H1 (cell line): Measurements from ENCODE around the gene BAHD1. TPM values are rescaled to one million over a fixed set of nuclear protein-coding genes. Genes with fewer than 3 reads are reported as not detected.

Experiments used
- CTCF ChIA-PET: fragments of 300-600 bp; sonication (Branson Sonifier 250); formaldehyde crosslinking; loops from one replicate; lab custom pipeline; 2021; ENCODE audit not compliant: partially characterized antibody; lab: Charles Lee
- POLR2A ChIA-PET: fragments of 300-600 bp; sonication (Branson Sonifier 250); formaldehyde crosslinking; loops from one replicate; lab custom pipeline; 2021; ENCODE audit warnings: inconsistent platforms; ENCODE audit not compliant: partially characterized antibody; lab: Charles Lee
- DNase-seq, 2 experiments: peaks; one replicate each; pipeline versions ENCODE4 v3.0.0 to v3.0.0-alpha.2; 2010 to 2022; ENCODE audit warnings: low spot score in 2 of 2, low read depth in 1 of 2, mixed read lengths in 1 of 2
- FAIRE-seq: peaks from 2 replicates; lab custom pipeline; 2011; peaks lifted over from hg19 to GRCh38; lab: Jason Lieb, UNC
- H2AFZ ChIP-seq: 2 replicates; pipeline ENCODE4 v1.8.1; 2012; ENCODE audit warnings: low read length, inconsistent platforms
- H2AK5ac ChIP-seq: 2 replicates; pipeline ENCODE4 v1.6.1; 2013; ENCODE audit warnings: low read depth, low read length
- H2BK120ac ChIP-seq: replicated peaks from 2 replicates; pipeline ENCODE3; 2013; ENCODE audit warnings: low read depth, low read length, inconsistent platforms
- H2BK12ac ChIP-seq: 2 replicates; pipeline ENCODE4 v1.6.1; 2013; ENCODE audit warnings: low read depth, low read length
- H2BK15ac ChIP-seq: 2 replicates; pipeline ENCODE4 v1.6.1; 2013; ENCODE audit warnings: low read length
- H2BK20ac ChIP-seq: 2 replicates; pipeline ENCODE4 v1.6.1; 2013; ENCODE audit warnings: low read length
- H2BK5ac ChIP-seq: 2 replicates; pipeline ENCODE4 v1.6.1; 2013; ENCODE audit warnings: low read depth, low read length
- H3K14ac ChIP-seq: 2 replicates; pipeline ENCODE4 v1.6.1; 2013; ENCODE audit warnings: inconsistent platforms; ENCODE audit not compliant: insufficient read length
- H3K18ac ChIP-seq: 2 replicates; pipeline ENCODE4 v1.6.1; 2013; ENCODE audit warnings: low read length; ENCODE audit errors: extremely low read depth
- H3K23ac ChIP-seq: 2 replicates; pipeline ENCODE4 v1.6.1; 2013; ENCODE audit warnings: inconsistent platforms; ENCODE audit not compliant: insufficient read length
- H3K23me2 ChIP-seq: 2 replicates; pipeline ENCODE4 v1.6.1; 2013; ENCODE audit warnings: low read depth, low read length
- H3K27ac ChIP-seq: 2 replicates; pipeline ENCODE4 v1.6.1; 2011; ENCODE audit warnings: low read depth, low read length, inconsistent platforms
- H3K27me3 ChIP-seq, 4 experiments: replicated peaks in 1 of 4; 1 replicate in 1 of 4; 2 replicates in 3 of 4; pipeline versions ENCODE4 v1.6.1 to v1.8.1; 2011 to 2013; ENCODE audit warnings: low read length in 3 of 4, mild to moderate bottlenecking in 3 of 4, inconsistent platforms in 2 of 4, mixed read lengths in 2 of 4, moderate library complexity in 1 of 4; ENCODE audit not compliant: control insufficient read depth in 3 of 4, insufficient read depth in 3 of 4; ENCODE audit errors: extremely low read depth in 1 of 4
- H3K36me3 ChIP-seq, 4 experiments: 2 replicates each; pipeline versions ENCODE4 v1.6.1 to v1.8.1; 2011 to 2013; ENCODE audit warnings: mild to moderate bottlenecking in 4 of 4, low read length in 3 of 4, moderate library complexity in 2 of 4, control low read depth in 1 of 4, inconsistent platforms in 1 of 4; ENCODE audit not compliant: insufficient read depth in 4 of 4, control insufficient read depth in 2 of 4
- H3K4ac ChIP-seq: replicated peaks from 2 replicates; pipeline ENCODE3; 2013; ENCODE audit warnings: low read length, low read depth, mixed read lengths, inconsistent platforms; ENCODE audit not compliant: insufficient read length
- H3K4me1 ChIP-seq, 4 experiments: replicated peaks in 1 of 4; 1 replicate in 1 of 4; 2 replicates in 3 of 4; pipeline versions ENCODE4 v1.6.1 to v1.8.1; 2011 to 2013; ENCODE audit warnings: low read length in 3 of 4, inconsistent platforms in 2 of 4, mixed read lengths in 1 of 4; ENCODE audit not compliant: insufficient read depth in 4 of 4, control insufficient read depth in 3 of 4
- H3K4me2 ChIP-seq, 2 experiments: 2 replicates each; pipeline versions ENCODE4 v1.6.1 to v1.8.1; 2011 to 2013; ENCODE audit warnings: low read depth in 2 of 2, low read length in 2 of 2, control low read depth in 1 of 2, inconsistent platforms in 1 of 2, mild to moderate bottlenecking in 1 of 2; ENCODE audit not compliant: insufficient read depth in 1 of 2
- H3K4me3 ChIP-seq, 4 experiments: fragments of 200-600, 300-600 bp in 1 of 4; sonication (generic), shearing (Covaris generic), sonication (Bioruptor Twin) in 1 of 4; 2 replicates each; pipeline versions ENCODE4 v1.5.1 to v1.8.1; 2011 to 2016; ENCODE audit warnings: low read length in 4 of 4, low read depth in 3 of 4, control low read depth in 2 of 4, inconsistent platforms in 2 of 4, mild to moderate bottlenecking in 2 of 4, mixed read lengths in 1 of 4, moderate library complexity in 1 of 4; ENCODE audit not compliant: insufficient read depth in 2 of 4; ENCODE audit errors: extremely low read depth in 1 of 4
- H3K56ac ChIP-seq: replicated peaks from 2 replicates; pipeline ENCODE3; 2013; ENCODE audit warnings: low read depth, mild to moderate bottlenecking, mixed read lengths, low read length, inconsistent platforms; ENCODE audit not compliant: insufficient read length
- H3K79me1 ChIP-seq: 2 replicates; pipeline ENCODE4 v1.6.1; 2013; ENCODE audit warnings: low read depth, low read length, control low read depth
- H3K79me2 ChIP-seq, 2 experiments: 2 replicates each; pipeline versions ENCODE4 v1.6.1 to v1.8.1; 2012 to 2013; ENCODE audit warnings: low read length in 2 of 2, mild to moderate bottlenecking in 2 of 2, inconsistent platforms in 1 of 2; ENCODE audit not compliant: insufficient read depth in 2 of 2, control insufficient read depth in 1 of 2
- H3K9ac ChIP-seq, 4 experiments: replicated peaks in 1 of 4; 1 replicate in 1 of 4; 2 replicates in 3 of 4; pipeline versions ENCODE4 v1.6.1 to v1.8.1; 2011 to 2013; ENCODE audit warnings: low read depth in 3 of 4, low read length in 3 of 4, control low read depth in 2 of 4, mild to moderate bottlenecking in 2 of 4, moderate library complexity in 2 of 4, inconsistent platforms in 1 of 4; ENCODE audit errors: extremely low read depth in 1 of 4
- H3K9me3 ChIP-seq, 2 experiments: 2 replicates each; pipeline versions ENCODE4 v1.6.1 to v1.8.1; 2012 to 2013; ENCODE audit warnings: mild to moderate bottlenecking in 2 of 2, moderate library complexity in 2 of 2, control low read depth in 1 of 2, inconsistent platforms in 1 of 2, low read depth in 1 of 2, low read length in 1 of 2, mixed read lengths in 1 of 2; ENCODE audit not compliant: insufficient read depth in 2 of 2
- H4K20me1 ChIP-seq, 2 experiments: replicated peaks in 1 of 2; 2 replicates each; pipeline versions ENCODE3 to v1.8.1; 2011 to 2013; ENCODE audit warnings: inconsistent platforms in 2 of 2, low read length in 2 of 2, mild to moderate bottlenecking in 1 of 2; ENCODE audit not compliant: insufficient read depth in 2 of 2, control insufficient read depth in 1 of 2
- H4K5ac ChIP-seq: 2 replicates; pipeline ENCODE4 v1.6.1; 2013; ENCODE audit warnings: low read length, low read depth, mixed read lengths, inconsistent platforms; ENCODE audit not compliant: insufficient read length
- H4K8ac ChIP-seq: 2 replicates; pipeline ENCODE4 v1.8.0; 2013; ENCODE audit warnings: mild to moderate bottlenecking, moderate library complexity, low read length, inconsistent platforms; ENCODE audit not compliant: insufficient read depth; ENCODE audit errors: extremely low read depth
- H4K91ac ChIP-seq: replicated peaks from 2 replicates; pipeline ENCODE3; 2013; ENCODE audit warnings: low read length, mixed read lengths, inconsistent platforms; ENCODE audit not compliant: insufficient read length
- ATF2 ChIP-seq: IDR thresholded peaks from 2 replicates; pipeline ENCODE4 v1.6.1; 2012; ENCODE audit warnings: low read length, inconsistent platforms
- ATF3 ChIP-seq: IDR thresholded peaks from 2 replicates; pipeline ENCODE4 v1.6.1; 2011; ENCODE audit warnings: low read depth, mild to moderate bottlenecking, low read length; ENCODE audit not compliant: insufficient read depth
- CBX8 ChIP-seq: fragments of 300-800, 300-1000 bp; sonication (generic); IDR thresholded peaks from 2 replicates; pipeline ENCODE4 v1.7.1; 2016; ENCODE audit warnings: low read depth, low read length, borderline replicate concordance
- MAFK ChIP-seq: IDR thresholded peaks from 2 replicates; pipeline ENCODE4 v1.6.1; 2012; ENCODE audit warnings: low read depth, mild to moderate bottlenecking, improper control_type of control experiment, low read length
- NRF1 ChIP-seq: IDR thresholded peaks from 2 replicates; pipeline ENCODE4 v1.6.1; 2011; ENCODE audit warnings: mild to moderate bottlenecking, low read depth, low read length, improper control_type of control experiment
- PHF8 ChIP-seq: fragments of 200-600 bp; sonication (generic); conservative IDR thresholded peaks from 2 replicates; pipeline ENCODE4 v1.7.1; 2012; ENCODE audit warnings: low read depth, mild to moderate bottlenecking, inconsistent platforms, low read length, moderate library complexity
- RAD21 ChIP-seq, 2 experiments: IDR thresholded peaks in 1 of 2; conservative IDR thresholded peaks in 1 of 2; 2 replicates each; pipeline ENCODE4 v1.6.1; 2011; ENCODE audit warnings: low read depth in 2 of 2, low read length in 2 of 2, improper control_type of control experiment in 1 of 2, inconsistent platforms in 1 of 2, mild to moderate bottlenecking in 1 of 2, moderate library complexity in 1 of 2
- RBBP5 ChIP-seq: IDR thresholded peaks from 2 replicates; pipeline ENCODE4 v1.7.1; 2012; ENCODE audit warnings: low read depth, mild to moderate bottlenecking, inconsistent platforms, low read length, moderate library complexity, borderline replicate concordance
- SP1 ChIP-seq: IDR thresholded peaks from 2 replicates; pipeline ENCODE4 v1.6.1; 2011; ENCODE audit warnings: low read depth, low read length
- YY1 ChIP-seq: IDR thresholded peaks from 2 replicates; pipeline ENCODE4 v1.6.1; 2011; ENCODE audit warnings: low read depth, mild to moderate bottlenecking, low read length
- WGBS, 2 experiments: shearing (Covaris generic) in 1 of 2; methylation state at CpG; one replicate each; pipeline versions ENCODE4 v1.1.6 to v1.1.7; 2013 to 2015; ENCODE audit warnings: low lambda C conversion rate in 2 of 2, mixed read lengths in 2 of 2, inconsistent platforms in 1 of 2, low coverage in 1 of 2, missing lambda C conversion rate in 1 of 2; ENCODE audit not compliant: insufficient replicate concordance in 2 of 2, insufficient coverage in 1 of 2, insufficient read length in 1 of 2; ENCODE audit errors: extremely low coverage in 1 of 2, missing lambda C conversion rate in 1 of 2; 5-methylcytosine and 5-hydroxymethylcytosine counted together
- polyA plus RNA-seq, 7 experiments: library from polyadenylated mRNA; depleted of rRNA in 3 of 7; stranded (reverse) in 5 of 7; unstranded in 2 of 7; fragments of >200 nt in 5 of 7; fragments of 200-250 nt in 2 of 7; gene quantifications; 1 replicate in 5 of 7; 2 replicates in 1 of 7; 4 replicates in 1 of 7; pipeline versions ENCODE4 v1.2.1 to v1.2.3, GENCODE V29; 2011 to 2013; ENCODE audit warnings: missing spikeins in 2 of 7, mixed read lengths in 2 of 7
- total RNA-seq: library from RNA; stranded (reverse); fragmentation: NEBNext Ultra II Directional; extraction: Animal tissue kit (Norgen Biotek cat#: 25700); gene quantifications from 2 replicates; pipeline ENCODE4 v1.2.1, GENCODE V29; 2021

BAHD1 gene
- total and polyA plus RNA-seq, 2 of the 8 experiments (the other 6 are each of a cell fraction or from before 2014, with no cell fraction given), result 15.0 to 38.9 TPM

GRCh38 chr15:40429068-40429710, 11.6 kb upstream of the BAHD1 start:
- peak overlapping the region; percentile 41 for H4K91ac ChIP-seq
- no peaks in the 10 kb centered on the region for H3K9me3 ChIP-seq
- no peak overlapping the region for H3K27ac ChIP-seq
- H3K23me2 ChIP-seq, result no peaks in the 10 kb centered on the region
- ChIA-PET CTCF (interaction anchor here (0.7 to 3.1 kb wide), 5 partner anchors 11 to 92 kb away, joined by 3 to 18 read pairs (median 5); no protein-coding TSS in a partner anchor), POLR2A (interaction anchor here (0.6 to 3.7 kb wide), 9 partner anchors 8 to 769 kb away, joined by 3 to 23 read pairs (median 4); partner anchors contain the start of genes BAHD1 and KNSTRN)
- peaks cover 1 to 12% (median 7%) of the 10 kb centered on the region in 4 experiments; a peak in 5 of 7 replicates for H3K4me1 ChIP-seq
- no peak overlapping the region for H2AFZ ChIP-seq
- no peak overlapping the region for H2BK20ac ChIP-seq
- H4K20me1 ChIP-seq, result no peaks in the 10 kb centered on the region
- no peaks in the 10 kb centered on the region for H3K79me1 ChIP-seq
- no peak overlapping the region for H2BK15ac ChIP-seq
- DNase-seq (no peak), FAIRE-seq (no peak)
- no peak overlapping the region for H2BK120ac ChIP-seq
- peak overlapping the region; percentile 14 for H3K56ac ChIP-seq
- no peak overlapping the region for H2BK5ac ChIP-seq
- H3K4ac ChIP-seq, result no peak overlapping the region
- no peak overlapping the region for H3K9ac ChIP-seq
- H3K4me2 ChIP-seq, result no peak overlapping the region
- no peak overlapping the region for H4K8ac ChIP-seq
- H3K14ac ChIP-seq, result no peak overlapping the region
- WGBS, 2 experiments, result 79% methylated on average over 10 of the region's 10 CpGs; no CpG with 5 or more reads in 1 of the 2 experiments
- H4K5ac ChIP-seq, result no peak overlapping the region
- no peak overlapping the region for H3K18ac ChIP-seq
- peaks cover 0 to 14% (median 1%) of the 10 kb centered on the region in 4 experiments; a peak in 2 of 7 replicates for H3K27me3 ChIP-seq
- H2AK5ac ChIP-seq, result no peak overlapping the region
- no peaks in the 10 kb centered on the region for H3K79me2 ChIP-seq
- H3K36me3 ChIP-seq, result no peaks in the 10 kb centered on the region
- H3K4me3 ChIP-seq, result no peak overlapping the region
- H2BK12ac ChIP-seq, result no peak overlapping the region
- H3K23ac ChIP-seq, result no peak overlapping the region
- TF ChIP-seq ATF2, result no peak
- TF ChIP-seq PHF8, result no peak
- TF ChIP-seq NRF1, result no peak
- no peak for TF ChIP-seq CBX8
- TF ChIP-seq MAFK, result no peak
- no peak for TF ChIP-seq RAD21 (IDR thresholded peaks at IDR 0.05 in 1 of 2, conservative IDR thresholded peaks at IDR 0.05 in 1 of 2; ENCODE audit: low read depth in 2 of 2, low read length in 2 of 2)
- TF ChIP-seq SP1, result no peak
- no peak for TF ChIP-seq ATF3
- no peak for TF ChIP-seq RBBP5
- TF ChIP-seq YY1, result no peak
